SU-DHL-6 (cell line): ENCODE measurements around the gene ACE.

Experiments
- CTCF ChIP-seq: fragments of 200-600 bp; sonication (generic); IDR thresholded peaks from one replicate; pipeline ENCODE4 v1.5.1; 2017; ENCODE audit warnings: antibody characterized with exemption, mild to moderate bottlenecking, low read length, moderate library complexity; ENCODE audit not compliant: insufficient read depth, poor library complexity, severe bottlenecking
- EZH2phosphoT487 ChIP-seq: fragments of 200-600 bp; sonication (generic), shearing (Covaris generic); conservative IDR thresholded peaks from 2 replicates; pipeline ENCODE4 v1.6.1; 2018; ENCODE audit warnings: mild to moderate bottlenecking, antibody characterized with exemption, low read length, moderate library complexity, mixed read lengths

GRCh38 chr17:63524051-63524450 lies 47.2 kb downstream of the ACE start:
- no peak for TF ChIP-seq CTCF
- no peak for TF ChIP-seq EZH2phosphoT487
